Mucosa of stomach (tissue), 1 donor: ENCODE measurements around the gene TRIM43B.
"Not testable (repeated sequence)": the region's sequence is repeated elsewhere in the genome, so short reads cannot be mapped to it uniquely, and the experiment has no call there.

Source experiments
- H3K27me3 ChIP-seq: one replicate; pipeline ENCODE4 v1.7.0; 2013; ENCODE audit warnings: mild to moderate bottlenecking, low read length; ENCODE audit not compliant: control insufficient read depth, insufficient read depth
- H3K36me3 ChIP-seq: one replicate; pipeline ENCODE4 v1.7.0; 2013; ENCODE audit warnings: low read length; ENCODE audit not compliant: control insufficient read depth, insufficient read depth
- H3K4me1 ChIP-seq: one replicate; pipeline ENCODE4 v1.7.0; 2013; ENCODE audit warnings: mild to moderate bottlenecking, low read length; ENCODE audit not compliant: control insufficient read depth, insufficient read depth
- H3K4me3 ChIP-seq: one replicate; pipeline ENCODE4 v1.7.0; 2013; ENCODE audit warnings: low read length
- H3K9ac ChIP-seq: one replicate; pipeline ENCODE4 v1.7.0; 2013; ENCODE audit warnings: mild to moderate bottlenecking, low read length, moderate library complexity
- H3K9me3 ChIP-seq: one replicate; pipeline ENCODE4 v1.7.0; 2013; ENCODE audit warnings: mild to moderate bottlenecking, low read length, moderate library complexity; ENCODE audit not compliant: control insufficient read depth
- donor health status: Pancreatic carcinoma.

The TRIM43B gene

GRCh38 chr2:95427196-95427867 lies 57.2 kb downstream of the TRIM43B start:
- not testable (repeated sequence) for H3K9ac ChIP-seq, H3K36me3 ChIP-seq, H3K4me1 ChIP-seq, H3K9me3 ChIP-seq, H3K4me3 ChIP-seq, H3K27me3 ChIP-seq
